HEK293 (cell line): ENCODE results near the gene ITSN1.

Experiments used
- PRDM1 ChIP-seq: fragments of 450-650 bp; formaldehyde crosslinking; IDR thresholded peaks from 2 replicates; pipeline ENCODE4; 2016; ENCODE audit warnings: missing biosample characterization, missing genetic modification characterization
- WT1 ChIP-seq: fragments of 450-650 bp; formaldehyde crosslinking; IDR thresholded peaks from 2 replicates; pipeline ENCODE4 v1.5.1; 2016; ENCODE audit warnings: missing biosample characterization, missing genetic modification characterization
- ZBTB44 ChIP-seq: fragments of 450-650 bp; IDR thresholded peaks from 2 replicates; pipeline ENCODE4 v1.5.1; 2018; ENCODE audit warnings: missing biosample characterization, mild to moderate bottlenecking, missing genetic modification characterization
- ZBTB7A ChIP-seq: fragments of 450-650 bp; formaldehyde crosslinking; IDR thresholded peaks from 2 replicates; pipeline ENCODE4 v1.5.1; 2016; ENCODE audit warnings: low read depth, missing biosample characterization, missing genetic modification characterization
- ZNF114 ChIP-seq: fragments of 450-650 bp; formaldehyde crosslinking; IDR thresholded peaks from 2 replicates; pipeline ENCODE4 v1.5.0; 2017; ENCODE audit warnings: missing biosample characterization, missing genetic modification characterization
- ZNF175 ChIP-seq: fragments of 450-650 bp; formaldehyde crosslinking; IDR thresholded peaks from 2 replicates; pipeline ENCODE4 v1.5.1; 2016; ENCODE audit warnings: missing biosample characterization, missing genetic modification characterization
- ZNF510 ChIP-seq: fragments of 450-650 bp; formaldehyde crosslinking; IDR thresholded peaks from 2 replicates; pipeline ENCODE4 v1.5.1; 2018; ENCODE audit warnings: mild to moderate bottlenecking, missing genetic modification characterization, missing biosample characterization; ENCODE audit not compliant: insufficient replicate concordance
- ZNF626 ChIP-seq: fragments of 450-650 bp; sonication (Bioruptor Pico); formaldehyde crosslinking; IDR thresholded peaks from 2 replicates; pipeline ENCODE4 v1.5.1; 2018; ENCODE audit warnings: missing biosample characterization, missing genetic modification characterization, inconsistent platforms
- ZNF639 ChIP-seq: fragments of 450-650 bp; formaldehyde crosslinking; IDR thresholded peaks from 2 replicates; pipeline ENCODE4 v1.5.1; 2016; ENCODE audit warnings: missing biosample characterization, missing genetic modification characterization
- TF ChIP-seq, protein P1 (sequence below): fragments of 450-650 bp; formaldehyde crosslinking; IDR thresholded peaks from 2 replicates; pipeline ENCODE4 v1.5.1; 2016; ENCODE audit warnings: missing biosample characterization, missing genetic modification characterization

DNA sequence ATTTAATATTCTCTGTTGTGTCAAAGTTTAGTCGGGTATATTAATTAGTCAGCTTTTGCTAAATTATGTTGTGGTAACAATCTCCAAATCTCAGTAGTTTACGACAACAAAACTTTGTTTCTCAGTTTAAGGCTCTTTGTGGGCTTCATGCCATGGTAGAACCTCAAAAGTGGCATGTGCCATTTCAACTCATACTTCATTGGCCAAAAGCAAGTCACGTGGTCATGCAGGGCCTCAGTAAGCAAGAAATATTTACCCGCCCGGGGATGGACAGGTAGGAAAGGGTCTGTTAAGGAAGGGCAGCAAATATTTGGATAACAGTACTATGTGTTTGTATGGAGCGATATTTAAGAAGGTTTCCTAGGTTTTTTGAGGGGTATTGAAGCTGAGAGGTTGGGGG is 38.6 kb downstream of the ITSN1 start:
- no peak for TF ChIP-seq ZNF626 (tag by site-specific recombination)
- TF ChIP-seq, protein P1, sequence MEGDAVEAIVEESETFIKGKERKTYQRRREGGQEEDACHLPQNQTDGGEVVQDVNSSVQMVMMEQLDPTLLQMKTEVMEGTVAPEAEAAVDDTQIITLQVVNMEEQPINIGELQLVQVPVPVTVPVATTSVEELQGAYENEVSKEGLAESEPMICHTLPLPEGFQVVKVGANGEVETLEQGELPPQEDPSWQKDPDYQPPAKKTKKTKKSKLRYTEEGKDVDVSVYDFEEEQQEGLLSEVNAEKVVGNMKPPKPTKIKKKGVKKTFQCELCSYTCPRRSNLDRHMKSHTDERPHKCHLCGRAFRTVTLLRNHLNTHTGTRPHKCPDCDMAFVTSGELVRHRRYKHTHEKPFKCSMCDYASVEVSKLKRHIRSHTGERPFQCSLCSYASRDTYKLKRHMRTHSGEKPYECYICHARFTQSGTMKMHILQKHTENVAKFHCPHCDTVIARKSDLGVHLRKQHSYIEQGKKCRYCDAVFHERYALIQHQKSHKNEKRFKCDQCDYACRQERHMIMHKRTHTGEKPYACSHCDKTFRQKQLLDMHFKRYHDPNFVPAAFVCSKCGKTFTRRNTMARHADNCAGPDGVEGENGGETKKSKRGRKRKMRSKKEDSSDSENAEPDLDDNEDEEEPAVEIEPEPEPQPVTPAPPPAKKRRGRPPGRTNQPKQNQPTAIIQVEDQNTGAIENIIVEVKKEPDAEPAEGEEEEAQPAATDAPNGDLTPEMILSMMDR, result no peak
- TF ChIP-seq ZNF175 (tag by site-specific recombination), result no peak
- TF ChIP-seq ZBTB7A, result no peak
- no peak for TF ChIP-seq PRDM1 (tag by site-specific recombination)
- TF ChIP-seq ZNF114, result no peak
- no peak for TF ChIP-seq ZNF510
- no peak for TF ChIP-seq WT1 (tag by site-specific recombination)
- no peak for TF ChIP-seq ZNF639
- TF ChIP-seq ZBTB44 (tag by site-specific recombination), result no peak
